Adrenal gland (tissue), 5 donors: ENCODE results near the gene DPM2.

Experiments used
- POLR2A ChIP-seq, 2 donors: fragments of 450-650 bp; IDR thresholded peaks; one replicate each; pipeline ENCODE4 v1.6.1; 2017; ENCODE audit warnings: antibody characterized with exemption in 2 of 2, mild to moderate bottlenecking in 2 of 2, moderate library complexity in 1 of 2
- TF ChIP-seq, protein P1 (sequence below), 6 experiments: fragments of 450-650 bp in 4 of 6; fragments of 200-600 bp in 2 of 6; sonication (generic) in 1 of 6; IDR thresholded peaks; 1 replicate in 5 of 6; 2 replicates in 1 of 6; pipeline versions ENCODE4 v1.5.1 to v1.8.0; 2016 to 2021; ENCODE audit warnings: antibody characterized with exemption in 6 of 6, mild to moderate bottlenecking in 2 of 6, moderate library complexity in 1 of 6
- donor health status: DM: no; HTN: no; CAD: no.

DNA sequence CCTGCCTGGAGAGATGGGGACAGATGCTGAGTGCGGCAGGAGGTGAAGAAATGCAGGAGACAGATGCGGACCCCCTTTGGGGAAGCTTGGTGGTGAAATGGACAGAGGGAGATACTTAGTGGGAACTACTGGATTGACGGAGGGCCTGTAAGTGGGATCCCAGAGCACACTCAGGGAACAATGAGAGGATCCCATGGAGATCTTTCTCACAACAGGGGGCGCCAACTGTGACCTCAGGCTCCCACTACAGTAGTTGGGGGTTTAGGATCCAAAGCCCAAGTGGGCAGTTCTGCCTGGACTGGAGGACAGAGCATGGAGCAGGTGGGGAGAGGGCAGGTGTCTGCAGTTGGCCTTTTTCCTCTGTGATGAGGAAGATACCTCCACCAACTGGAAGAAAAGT, 3.4 kb downstream of the DPM2 start:
- TF ChIP-seq, protein P1, sequence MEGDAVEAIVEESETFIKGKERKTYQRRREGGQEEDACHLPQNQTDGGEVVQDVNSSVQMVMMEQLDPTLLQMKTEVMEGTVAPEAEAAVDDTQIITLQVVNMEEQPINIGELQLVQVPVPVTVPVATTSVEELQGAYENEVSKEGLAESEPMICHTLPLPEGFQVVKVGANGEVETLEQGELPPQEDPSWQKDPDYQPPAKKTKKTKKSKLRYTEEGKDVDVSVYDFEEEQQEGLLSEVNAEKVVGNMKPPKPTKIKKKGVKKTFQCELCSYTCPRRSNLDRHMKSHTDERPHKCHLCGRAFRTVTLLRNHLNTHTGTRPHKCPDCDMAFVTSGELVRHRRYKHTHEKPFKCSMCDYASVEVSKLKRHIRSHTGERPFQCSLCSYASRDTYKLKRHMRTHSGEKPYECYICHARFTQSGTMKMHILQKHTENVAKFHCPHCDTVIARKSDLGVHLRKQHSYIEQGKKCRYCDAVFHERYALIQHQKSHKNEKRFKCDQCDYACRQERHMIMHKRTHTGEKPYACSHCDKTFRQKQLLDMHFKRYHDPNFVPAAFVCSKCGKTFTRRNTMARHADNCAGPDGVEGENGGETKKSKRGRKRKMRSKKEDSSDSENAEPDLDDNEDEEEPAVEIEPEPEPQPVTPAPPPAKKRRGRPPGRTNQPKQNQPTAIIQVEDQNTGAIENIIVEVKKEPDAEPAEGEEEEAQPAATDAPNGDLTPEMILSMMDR (IDR thresholded peaks at IDR 0.05), result no peak
- TF ChIP-seq POLR2A (IDR thresholded peaks at IDR 0.05), result no peak
